NCI-H446 (cell line): Measurements from ENCODE around the gene SPPL2C.

ENCODE experiments used
- DNase-seq, 2 experiments: peaks; one replicate each; lab custom pipeline; 2025; lab: John Stamatoyannopoulos, UW

The SPPL2C gene

GRCh38 chr17:45883063-45883462 is 38.4 kb downstream of the SPPL2C start:
- DNase-seq = no peak

GRCh38 chr17:45886852-45887251 is 42.2 kb downstream of the SPPL2C start:
- no peak for DNase-seq

GRCh38 chr17:45888392-45888791 is 43.7 kb downstream of the SPPL2C start:
- no peak for DNase-seq

GRCh38 chr17:45889579-45889978 is 44.9 kb downstream of the SPPL2C start:
- DNase-seq = no peak

GRCh38 chr17:45893725-45894021 is 49.0 kb downstream of the SPPL2C start:
- DNase-seq = no peak

- peak; percentile 85 to 96 for DNase-seq
Measured at GRCh38 chr17:45894022-45894784, 49.5 kb downstream of the SPPL2C start, which contains the start of gene MAPT. Gene MAPT (plus strand): TSS chr17:45894554. CDS start chr17:45962338, 67,784 bp downstream.

DNA sequence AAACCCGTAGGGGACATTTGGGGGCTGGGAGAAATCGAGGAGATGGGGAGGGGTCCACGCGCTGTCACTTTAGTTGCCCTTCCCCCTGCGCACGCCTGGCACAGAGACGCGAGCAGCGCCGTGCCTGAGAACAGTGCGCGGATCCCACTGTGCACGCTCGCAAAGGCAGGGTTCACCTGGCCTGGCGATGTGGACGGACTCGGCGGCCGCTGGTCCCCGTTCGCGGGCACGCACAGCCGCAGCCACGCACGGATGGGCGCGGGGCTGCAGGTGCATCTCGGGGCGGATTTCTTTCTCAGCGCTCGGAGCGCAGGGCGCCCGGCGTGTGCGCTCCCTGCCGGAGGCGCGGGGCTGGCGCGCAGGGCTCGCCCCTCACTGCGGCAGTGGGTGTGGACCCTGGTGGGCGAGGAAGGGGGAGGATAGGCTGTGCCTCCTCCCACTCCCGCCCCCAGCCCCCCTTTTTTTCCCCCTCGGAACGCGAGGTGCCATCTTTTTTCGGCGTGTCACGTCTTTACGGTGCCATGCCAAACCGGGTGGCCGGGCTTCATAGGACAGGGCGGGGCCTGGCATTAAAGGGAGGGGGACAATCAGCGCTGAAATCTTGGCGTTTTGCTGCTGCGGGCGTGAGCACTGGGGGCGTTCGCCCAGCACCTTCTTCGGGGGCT is 50.8 kb downstream of the SPPL2C start:
- DNase-seq = peak; percentile 41 to 82

GRCh38 chr17:45895969-45896785 is 51.5 kb downstream of the SPPL2C start:
- DNase-seq = no peak
